Hematopoietic multipotent progenitor cell treated with erythropoietin and hydrocortisone succinate and interleukin-3 and kit ligand, for 8 days (in vitro differentiated cells): ENCODE results near the gene CBX1.

Experiments
- DNase-seq: peaks from one replicate; pipeline ENCODE4 v3.0.0-alpha.2; 2015

CBX1 gene

GRCh38 chr17:48024149-48025039 is 76.9 kb downstream of the CBX1 start:
- DNase-seq, result peak; percentile 90

GRCh38 chr17:48023400-48024148 is 77.7 kb downstream of the CBX1 start:
- DNase-seq, result peak; percentile 88

- no peak for DNase-seq
These were observed 78.4 kb downstream of the CBX1 start for GRCh38 chr17:48022901-48023300.

- no peak for DNase-seq
These were observed 79.3 kb downstream of the CBX1 start for GRCh38 chr17:48021934-48022333.
